CD4-positive, alpha-beta T cell treated with Interferon gamma for 1 hour (primary cell): ENCODE data around the gene LRTM2.
"Not testable (repeated sequence)": the region's sequence is repeated elsewhere in the genome, so short reads cannot be mapped to it uniquely, and the experiment has no call there.

Experiments
- DNase-seq: peaks from one replicate; pipeline ENCODE4 v3.0.0-alpha.2; 2020

The LRTM2 gene

GRCh38 chr12:1812650-1813302 is 7.6 kb upstream of the LRTM2 start:
- peak; percentile 48 for DNase-seq

- no peak for DNase-seq
Observed at GRCh38 chr12:1814266-1814665, 6.1 kb upstream of the LRTM2 start.

- no peak for DNase-seq
Observed at GRCh38 chr12:1815108-1815507, 5.3 kb upstream of the LRTM2 start.

- no peak for DNase-seq
Observed at GRCh38 chr12:1815814-1816729, 4.3 kb upstream of the LRTM2 start.

- no peak for DNase-seq
Observed at GRCh38 chr12:1816730-1817348, 3.5 kb upstream of the LRTM2 start.

- DNase-seq, result not testable (repeated sequence)
Observed at GRCh38 chr12:1817928-1818327, 2.4 kb upstream of the LRTM2 start.

GRCh38 chr12:1819050-1819449 is 1.3 kb upstream of the LRTM2 start:
- no peak for DNase-seq

- no peak for DNase-seq
Observed at GRCh38 chr12:1819571-1819970, 794 bp upstream of the LRTM2 start.

GRCh38 chr12:1820896-1821291 is 529 bp downstream of the LRTM2 start:
- no peak for DNase-seq

GRCh38 chr12:1821805-1822204 is 1.4 kb downstream of the LRTM2 start:
- DNase-seq, result no peak

- no peak for DNase-seq
Observed at GRCh38 chr12:1822699-1823098, 2.3 kb downstream of the LRTM2 start.

- no peak for DNase-seq
Observed at GRCh38 chr12:1823237-1823636, 2.9 kb downstream of the LRTM2 start.

GRCh38 chr12:1825382-1826102 is 5.2 kb downstream of the LRTM2 start:
- no peak for DNase-seq

GRCh38 chr12:1826401-1826800 is 6.0 kb downstream of the LRTM2 start:
- DNase-seq, result no peak

GRCh38 chr12:1826867-1827705 is 6.7 kb downstream of the LRTM2 start:
- DNase-seq, result no peak

- no peak for DNase-seq
Observed at GRCh38 chr12:1827826-1828805, 7.8 kb downstream of the LRTM2 start.

- no peak for DNase-seq
Observed at GRCh38 chr12:1828856-1829255, 8.5 kb downstream of the LRTM2 start.

GRCh38 chr12:1829306-1829900 is 9.0 kb downstream of the LRTM2 start:
- no peak for DNase-seq

- no peak for DNase-seq
Observed at GRCh38 chr12:1830401-1830845, 10.1 kb downstream of the LRTM2 start.
